ENCODE data around the gene CHL1. TPM values are rescaled to one million over a fixed set of nuclear protein-coding genes. Genes with fewer than 3 reads are reported as not detected.

CHL1 gene
- total RNA-seq, 4 donors from 2014 or later, result 3.7 to 44.3 (median 23.4) TPM

GRCh38 chr3:166799-167198, 29.8 kb upstream of the CHL1 start:
- Histone ChIP-seq H3K4me1 (no peaks in the 10 kb centered on the region), H3K4me3 (no peak overlapping the region), H3K27ac (no peak overlapping the region), H3K27me3 (no peaks in the 10 kb centered on the region), H3K36me3 (no peaks in the 10 kb centered on the region), H3K9me3 (no peaks in the 10 kb centered on the region)
- TF ChIP-seq POLR2A (IDR thresholded peaks at IDR 0.05) (no peak), CTCF (IDR thresholded peaks at IDR 0.05) (no peak)
- DNase-seq, result no peak
- 88 to 89% methylated on average over 5 of the region's 5 CpGs for WGBS, 2 donors
- intact Hi-C loops (cut with DNase I), result no loop called here

- Histone ChIP-seq H3K27me3 (no peaks in the 10 kb centered on the region), H3K4me3 (no peak overlapping the region), H3K9me3 (no peaks in the 10 kb centered on the region), H3K36me3 (no peaks in the 10 kb centered on the region), H3K4me1 (no peaks in the 10 kb centered on the region), H3K27ac (no peak overlapping the region)
- TF ChIP-seq CTCF (IDR thresholded peaks at IDR 0.05), result no peak
- TF ChIP-seq POLR2A (IDR thresholded peaks at IDR 0.05), result no peak
- DNase-seq, result no peak
- 20 to 22% methylated on average over 1 of the region's 1 CpG for WGBS, 2 donors
- intact Hi-C loops (cut with DNase I), result no loop called here
Observed at GRCh38 chr3:173886-174285, 22.7 kb upstream of the CHL1 start.

- H3K4me1 ChIP-seq, result no peaks in the 10 kb centered on the region
- H3K4me3 ChIP-seq, result no peak overlapping the region
- no peak for TF ChIP-seq CTCF (IDR thresholded peaks at IDR 0.05)
- no peak for TF ChIP-seq POLR2A (IDR thresholded peaks at IDR 0.05)
- DNase-seq, result no peak
- no peaks in the 10 kb centered on the region for H3K27me3 ChIP-seq
- H3K36me3 ChIP-seq, result no peaks in the 10 kb centered on the region
- intact Hi-C loops (cut with DNase I), result no loop called here
- no peak overlapping the region for H3K27ac ChIP-seq
- no peaks in the 10 kb centered on the region for H3K9me3 ChIP-seq
- 58 to 74% methylated on average over 3 of the region's 3 CpGs for WGBS, 2 donors
Observed at GRCh38 chr3:184976-185375, 11.6 kb upstream of the CHL1 start.

DNA sequence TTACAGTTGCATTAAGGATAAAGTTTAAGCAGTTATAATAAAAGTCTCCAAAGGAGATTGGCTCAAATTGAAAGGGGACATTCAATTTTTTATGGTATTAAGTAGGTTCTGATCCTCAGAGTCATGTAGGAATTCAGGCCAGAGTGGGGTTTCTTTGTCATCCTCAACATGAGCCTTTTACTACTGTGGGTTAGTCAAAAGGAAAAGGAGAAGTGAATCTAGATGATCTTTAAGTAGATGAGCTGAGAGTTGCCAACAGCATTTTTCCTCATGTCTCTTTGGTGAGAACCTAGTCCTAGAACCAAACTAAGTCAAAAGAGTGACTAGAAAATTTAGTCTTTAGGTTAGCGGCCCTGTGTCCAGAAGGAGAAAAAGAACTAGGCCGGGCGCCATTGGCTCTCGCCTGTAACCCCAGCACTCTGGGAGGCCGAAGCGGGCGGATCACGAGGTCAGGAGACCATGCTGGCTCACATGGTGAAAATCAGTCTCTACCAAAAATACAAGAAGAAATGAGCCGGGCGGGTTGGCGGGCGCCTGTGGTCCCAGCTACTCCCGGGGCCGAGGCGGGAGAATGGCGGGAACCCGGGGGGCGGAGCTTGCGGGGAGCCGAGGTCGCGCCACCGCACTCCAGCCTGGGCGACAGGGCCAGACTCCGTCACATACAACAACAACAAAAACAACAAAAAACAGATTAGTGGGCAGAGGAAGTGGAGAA, 4.2 kb upstream of the CHL1 start:
- H3K27ac ChIP-seq, result no peak overlapping the region
- no peak overlapping the region for H3K4me3 ChIP-seq
- DNase-seq, result no peak
- H3K4me1 ChIP-seq, result peaks cover 0 to 17% (median 14%) of the 10 kb centered on the region in 3 donors
- H3K9me3 ChIP-seq, result no peaks in the 10 kb centered on the region
- no peaks in the 10 kb centered on the region for H3K36me3 ChIP-seq
- intact Hi-C loops (cut with DNase I), result no loop called here
- no peak for TF ChIP-seq CTCF (IDR thresholded peaks at IDR 0.05)
- no peak for TF ChIP-seq POLR2A (IDR thresholded peaks at IDR 0.05)
- peaks cover 0 to 32% (median 0%) of the 10 kb centered on the region in 4 donors for H3K27me3 ChIP-seq
- WGBS, 2 donors, result 87 to 94% methylated on average over 21 to 25 of the region's 25 CpGs

- peaks cover 7 to 29% (median 18%) of the 10 kb centered on the region in 3 donors for H3K4me1 ChIP-seq
- 87 to 92% methylated on average over 2 of the region's 2 CpGs for WGBS, 2 donors
- intact Hi-C loops (cut with DNase I), result no loop called here
- no peaks in the 10 kb centered on the region for H3K9me3 ChIP-seq
- no peak overlapping the region for H3K4me3 ChIP-seq
- TF ChIP-seq POLR2A (IDR thresholded peaks at IDR 0.05) (no peak), CTCF (IDR thresholded peaks at IDR 0.05) (no peak)
- DNase-seq, result no peak
- H3K27ac ChIP-seq, result no peak overlapping the region
- no peaks in the 10 kb centered on the region for H3K36me3 ChIP-seq
- H3K27me3 ChIP-seq, result peaks cover 0 to 48% (median 2%) of the 10 kb centered on the region in 4 donors
Observed at GRCh38 chr3:194001-194400, 2.6 kb upstream of the CHL1 start.

Data from esophagus squamous epithelium (tissue), 5 donors.